Neural progenitor cell (in vitro differentiated cells): ENCODE results near the gene PIK3R4. TPM values are rescaled to one million over a fixed set of nuclear protein-coding genes. Genes with fewer than 3 reads are reported as not detected.

Experiments
- DNase-seq: peaks from one replicate; pipeline ENCODE4 v3.0.0-alpha.2; 2016; ENCODE audit warnings: low spot score
- H2AFZ ChIP-seq: fragments of 200-600 bp; sonication (generic); replicated peaks from 2 replicates; pipeline ENCODE4 v1.6.1; 2016; ENCODE audit warnings: antibody characterized with exemption
- H3F3A ChIP-seq: fragments of 200-600 bp; sonication (generic); 2 replicates; pipeline ENCODE4 v1.6.1; 2016; ENCODE audit warnings: antibody characterized with exemption, low read depth
- H3K27ac ChIP-seq: fragments of 200-600 bp; sonication (generic); 2 replicates; pipeline ENCODE4 v1.5.1; 2016; ENCODE audit warnings: mild to moderate bottlenecking
- H3K27me3 ChIP-seq: fragments of 200-600 bp; sonication (generic); 2 replicates; pipeline ENCODE4 v1.6.1; 2016; ENCODE audit warnings: mild to moderate bottlenecking, moderate library complexity
- H3K36me3 ChIP-seq: fragments of 200-600 bp; sonication (generic); 2 replicates; pipeline ENCODE4 v1.5.1; 2016
- H3K4me1 ChIP-seq: fragments of 200-600 bp; sonication (generic); 2 replicates; pipeline ENCODE4 v1.6.1; 2016; ENCODE audit warnings: mixed run types
- H3K4me2 ChIP-seq: fragments of 200-600 bp; sonication (generic); 2 replicates; pipeline ENCODE4 v1.6.1; 2016
- H3K4me3 ChIP-seq: fragments of 200-600 bp; sonication (generic); 2 replicates; pipeline ENCODE4 v1.5.1; 2016
- H3K79me2 ChIP-seq: fragments of 200-600 bp; sonication (generic); 2 replicates; pipeline ENCODE4 v1.6.1; 2016; ENCODE audit warnings: low read depth
- H3K9ac ChIP-seq: fragments of 200-600 bp; sonication (generic); 2 replicates; pipeline ENCODE4 v1.6.1; 2016
- H3K9me3 ChIP-seq: fragments of 200-600 bp; sonication (generic); 2 replicates; pipeline ENCODE4 v1.5.1; 2016; ENCODE audit warnings: low read depth
- H4K20me1 ChIP-seq: fragments of 200-600 bp; sonication (generic); 2 replicates; pipeline ENCODE4 v1.6.1; 2016; ENCODE audit warnings: low read depth
- H3K27ac Mint-ChIP-seq: 3 replicates; pipeline ENCODE4 v1.8.0; 2021; ENCODE audit warnings: mixed read lengths
- H3K27me3 Mint-ChIP-seq: 2 replicates; pipeline ENCODE4 v1.8.0; 2022; ENCODE audit warnings: low read depth, mild to moderate bottlenecking, inconsistent platforms, moderate library complexity, mixed read lengths; ENCODE audit not compliant: insufficient read depth
- H3K36me3 Mint-ChIP-seq: 3 replicates; pipeline ENCODE4 v1.8.0; 2021; ENCODE audit warnings: mixed read lengths
- H3K4me1 Mint-ChIP-seq: 3 replicates; pipeline ENCODE4 v1.8.0; 2021; ENCODE audit warnings: mixed read lengths
- H3K4me3 Mint-ChIP-seq: 3 replicates; pipeline ENCODE4 v1.8.0; 2021; ENCODE audit warnings: mild to moderate bottlenecking, moderate library complexity, mixed read lengths
- H3K9me3 Mint-ChIP-seq: 3 replicates; pipeline ENCODE4 v1.8.0; 2020; ENCODE audit warnings: mixed read lengths
- CTCF ChIP-seq: fragments of 200-600 bp; sonication (generic); IDR thresholded peaks from 2 replicates; pipeline ENCODE4 v1.5.1; 2017; ENCODE audit warnings: antibody characterized with exemption, mild to moderate bottlenecking
- EZH2 ChIP-seq: fragments of 200-600 bp; sonication (generic); IDR thresholded peaks from 2 replicates; pipeline ENCODE4 v1.6.1; 2017; ENCODE audit warnings: antibody characterized with exemption, mild to moderate bottlenecking, moderate library complexity
- EZH2phosphoT487 ChIP-seq: fragments of 200-600 bp; sonication (generic); IDR thresholded peaks from 2 replicates; pipeline ENCODE4 v1.6.1; 2017; ENCODE audit warnings: antibody characterized with exemption
- total RNA-seq: library from RNA; depleted of rRNA; stranded (reverse); fragments of >200 nt; gene quantifications from 2 replicates; pipeline ENCODE4 v1.2.3, GENCODE V29; 2015; ENCODE audit warnings: low replicate concordance

PIK3R4 gene
- total RNA-seq, 1 donor from 2014 or later: 65.8 TPM

- Mint-ChIP-seq H3K4me3 (no peak overlapping the region), H3K27me3 (no peaks in the 10 kb centered on the region), H3K27ac (peak overlapping the region; percentile 59), H3K4me1 (no peaks in the 10 kb centered on the region), H3K9me3 (peaks cover 3% of the 10 kb centered on the region), H3K36me3 (peaks cover 5% of the 10 kb centered on the region)
- Histone ChIP-seq H3F3A (no peaks in the 10 kb centered on the region), H2AFZ (no peak overlapping the region), H3K36me3 (no peaks in the 10 kb centered on the region), H3K27me3 (no peaks in the 10 kb centered on the region), H3K4me3 (no peak overlapping the region), H4K20me1 (no peaks in the 10 kb centered on the region), H3K27ac (no peak overlapping the region), H3K9me3 (no peaks in the 10 kb centered on the region), H3K4me2 (no peak overlapping the region), H3K79me2 (no peaks in the 10 kb centered on the region), H3K9ac (no peak overlapping the region), H3K4me1 (no peaks in the 10 kb centered on the region)
- no peak for DNase-seq
- no peak for TF ChIP-seq EZH2phosphoT487
- TF ChIP-seq EZH2: no peak
- no peak for TF ChIP-seq CTCF
Observed at GRCh38 chr3:130658678-130659077, 88.0 kb downstream of the PIK3R4 start.

DNA sequence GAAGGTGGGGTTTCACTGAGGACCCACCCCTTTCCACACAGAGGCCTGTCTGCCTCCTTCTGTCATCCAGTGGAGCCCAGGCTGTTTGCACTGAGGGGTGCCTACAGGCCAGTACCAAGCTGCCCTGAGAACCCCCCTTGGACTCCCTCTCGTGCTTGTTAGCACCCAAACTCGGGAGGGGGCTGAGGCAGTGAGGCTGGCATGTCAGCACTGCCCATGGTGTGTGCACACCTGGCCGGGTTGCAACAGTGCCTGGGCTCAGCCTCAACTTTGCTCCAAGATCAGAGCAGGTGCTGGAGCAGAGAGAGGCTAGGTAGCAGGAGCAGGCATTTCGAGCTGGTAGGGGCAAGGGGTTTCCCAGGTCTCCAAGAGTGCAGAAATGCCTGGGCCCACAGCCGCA is 90.0 kb downstream of the PIK3R4 start:
- Histone ChIP-seq H3K27ac (no peak overlapping the region), H3K9me3 (no peaks in the 10 kb centered on the region), H3K27me3 (no peaks in the 10 kb centered on the region), H3F3A (no peaks in the 10 kb centered on the region), H3K36me3 (no peaks in the 10 kb centered on the region), H3K4me3 (no peak overlapping the region), H4K20me1 (no peaks in the 10 kb centered on the region), H3K79me2 (no peaks in the 10 kb centered on the region), H2AFZ (no peak overlapping the region), H3K9ac (no peak overlapping the region), H3K4me2 (no peak overlapping the region), H3K4me1 (no peaks in the 10 kb centered on the region)
- no peaks in the 10 kb centered on the region for H3K27me3 Mint-ChIP-seq
- peaks cover 3% of the 10 kb centered on the region for H3K9me3 Mint-ChIP-seq
- no peak for TF ChIP-seq CTCF
- no peak for TF ChIP-seq EZH2phosphoT487
- no peak for TF ChIP-seq EZH2
- no peaks in the 10 kb centered on the region for H3K4me1 Mint-ChIP-seq
- DNase-seq: no peak
- peaks cover 5% of the 10 kb centered on the region for H3K36me3 Mint-ChIP-seq
- no peak overlapping the region for H3K4me3 Mint-ChIP-seq
- H3K27ac Mint-ChIP-seq: no peak overlapping the region

- Histone ChIP-seq H3K27me3 (no peaks in the 10 kb centered on the region), H3K4me2 (no peak overlapping the region), H3K4me3 (no peak overlapping the region), H3K9ac (no peak overlapping the region), H2AFZ (no peak overlapping the region), H3K9me3 (no peaks in the 10 kb centered on the region), H4K20me1 (no peaks in the 10 kb centered on the region), H3K27ac (no peak overlapping the region), H3K4me1 (no peaks in the 10 kb centered on the region), H3K36me3 (no peaks in the 10 kb centered on the region), H3F3A (no peaks in the 10 kb centered on the region), H3K79me2 (no peaks in the 10 kb centered on the region)
- TF ChIP-seq EZH2 (no peak), EZH2phosphoT487 (no peak), CTCF (no peak)
- peaks cover 3% of the 10 kb centered on the region for H3K9me3 Mint-ChIP-seq
- DNase-seq: no peak
- H3K36me3 Mint-ChIP-seq: peaks cover 5% of the 10 kb centered on the region
- H3K4me1 Mint-ChIP-seq: no peaks in the 10 kb centered on the region
- H3K27ac Mint-ChIP-seq: no peak overlapping the region
- no peak overlapping the region for H3K4me3 Mint-ChIP-seq
- no peaks in the 10 kb centered on the region for H3K27me3 Mint-ChIP-seq
Observed at GRCh38 chr3:130654921-130655320, 91.7 kb downstream of the PIK3R4 start.

- no peak overlapping the region for H3K27ac ChIP-seq
- Mint-ChIP-seq H3K4me3 (no peak overlapping the region), H3K9me3 (peaks cover 3% of the 10 kb centered on the region), H3K27me3 (no peaks in the 10 kb centered on the region), H3K27ac (no peak overlapping the region), H3K36me3 (peaks cover 5% of the 10 kb centered on the region), H3K4me1 (no peaks in the 10 kb centered on the region)
- H3K79me2 ChIP-seq: no peaks in the 10 kb centered on the region
- H3K4me2 ChIP-seq: no peak overlapping the region
- no peaks in the 10 kb centered on the region for H3K9me3 ChIP-seq
- H3K27me3 ChIP-seq: no peaks in the 10 kb centered on the region
- no peaks in the 10 kb centered on the region for H3K36me3 ChIP-seq
- no peaks in the 10 kb centered on the region for H4K20me1 ChIP-seq
- no peaks in the 10 kb centered on the region for H3K4me1 ChIP-seq
- no peaks in the 10 kb centered on the region for H3F3A ChIP-seq
- no peak overlapping the region for H2AFZ ChIP-seq
- TF ChIP-seq EZH2 (no peak), CTCF (no peak), EZH2phosphoT487 (no peak)
- H3K9ac ChIP-seq: no peak overlapping the region
- H3K4me3 ChIP-seq: no peak overlapping the region
- no peak for DNase-seq
Observed at GRCh38 chr3:130654091-130654490, 92.5 kb downstream of the PIK3R4 start.
